GM19463 (cell line): ENCODE measurements around the gene ATP5ME.
"Not testable (repeated sequence)": the region's sequence is repeated elsewhere in the genome, so short reads cannot be mapped to it uniquely, and the experiment has no call there.

Experiments
- ATAC-seq: cut with Tn5 transposase; IDR thresholded peaks from one replicate; pipeline ENCODE4 v1.9.1; 2021; ENCODE audit warnings: mild to moderate bottlenecking, moderate library complexity; ENCODE audit not compliant: unreplicated experiment

ATP5ME gene

GRCh38 chr4:657338-657833 is 16.7 kb downstream of the ATP5ME start:
- ATAC-seq: no peak

GRCh38 chr4:656436-657337 is 17.4 kb downstream of the ATP5ME start:
- no peak for ATAC-seq

GRCh38 chr4:655464-656151 is 18.5 kb downstream of the ATP5ME start:
- no peak for ATAC-seq

GRCh38 chr4:654871-655463 is 19.1 kb downstream of the ATP5ME start:
- ATAC-seq: no peak

GRCh38 chr4:654503-654845 is 19.6 kb downstream of the ATP5ME start:
- ATAC-seq: no peak

GRCh38 chr4:653831-654502 is 20.1 kb downstream of the ATP5ME start:
- ATAC-seq: no peak

GRCh38 chr4:653080-653821 is 20.8 kb downstream of the ATP5ME start:
- no peak for ATAC-seq

- no peak for ATAC-seq
Observed at GRCh38 chr4:651884-652642, 22.0 kb downstream of the ATP5ME start.

- ATAC-seq: no peak
Observed at GRCh38 chr4:650951-651883, 22.9 kb downstream of the ATP5ME start.

- ATAC-seq: no peak
Observed at GRCh38 chr4:650461-650860, 23.6 kb downstream of the ATP5ME start.

- no peak for ATAC-seq
Observed at GRCh38 chr4:649751-650310, 24.2 kb downstream of the ATP5ME start.

- ATAC-seq: no peak
Observed at GRCh38 chr4:649293-649625, 24.8 kb downstream of the ATP5ME start.

- ATAC-seq: no peak
Observed at GRCh38 chr4:648579-649292, 25.3 kb downstream of the ATP5ME start.

- ATAC-seq: no peak
Observed at GRCh38 chr4:647481-647880, 26.6 kb downstream of the ATP5ME start.

- ATAC-seq: no peak
Observed at GRCh38 chr4:646460-646859, 27.6 kb downstream of the ATP5ME start.

- not testable (repeated sequence) for ATAC-seq
Observed at GRCh38 chr4:642366-642765, 31.7 kb downstream of the ATP5ME start.

GRCh38 chr4:637536-638280 is 36.4 kb downstream of the ATP5ME start:
- no peak for ATAC-seq
